Measurements from ENCODE around the gene POGLUT2. TPM values are rescaled to one million over a fixed set of nuclear protein-coding genes. Genes with fewer than 3 reads are reported as not detected.

Gene POGLUT2
- 24.0 and 25.5 TPM in 2 replicates for total RNA-seq

GRCh38 chr13:102798581-102799425 lies at the start of gene POGLUT2, which contains the start of gene BIVM:
POGLUT2 (minus strand) TSS chr13:102798976; CDS start chr13:102798670, 306 bp downstream.
BIVM (plus strand) TSS chr13:102799119; CDS start chr13:102807268, 8,149 bp downstream.

GRCh38 chr13:102845630-102846260 lies 47.0 kb upstream of the POGLUT2 start, which contains the start of gene ERCC5:
ERCC5 (plus strand) TSS chr13:102846032; CDS start chr13:102846267, 235 bp downstream.

GRCh38 chr13:102773441-102774213 lies 25.1 kb downstream of the POGLUT2 start, which contains the start of gene TEX30:
TEX30 (minus strand) TSS chr13:102773786; CDS start chr13:102770026, 3,760 bp downstream.

Other genes with a start within 250 kb of the POGLUT2 start
- gene TPP2, start 202.0 kb downstream of the POGLUT2 start, total RNA-seq: 37.5 and 73.8 TPM in 2 replicates
- gene METTL21C, start 103.9 kb downstream of the POGLUT2 start, total RNA-seq: under 0.01 TPM in 1 of 2 replicates, not detected in the other
- 13.5 and 37.2 TPM in 2 replicates for gene TEX30, start 25.2 kb downstream of the POGLUT2 start, total RNA-seq
- 16.1 and 21.7 TPM in 2 replicates for gene BIVM, start 143 bp upstream of the POGLUT2 start, total RNA-seq
- 53.9 and 78.9 TPM in 2 replicates for gene ERCC5, start 47.1 kb upstream of the POGLUT2 start, total RNA-seq